RPMI8226 (cell line): ENCODE data around the gene SEMA4B.
"Not testable (repeated sequence)": the region's sequence is repeated elsewhere in the genome, so short reads cannot be mapped to it uniquely, and the experiment has no call there.

Source experiments
- DNase-seq: peaks from one replicate; pipeline ENCODE4 v3.0.0-alpha.2; 2015

Gene SEMA4B

DNA sequence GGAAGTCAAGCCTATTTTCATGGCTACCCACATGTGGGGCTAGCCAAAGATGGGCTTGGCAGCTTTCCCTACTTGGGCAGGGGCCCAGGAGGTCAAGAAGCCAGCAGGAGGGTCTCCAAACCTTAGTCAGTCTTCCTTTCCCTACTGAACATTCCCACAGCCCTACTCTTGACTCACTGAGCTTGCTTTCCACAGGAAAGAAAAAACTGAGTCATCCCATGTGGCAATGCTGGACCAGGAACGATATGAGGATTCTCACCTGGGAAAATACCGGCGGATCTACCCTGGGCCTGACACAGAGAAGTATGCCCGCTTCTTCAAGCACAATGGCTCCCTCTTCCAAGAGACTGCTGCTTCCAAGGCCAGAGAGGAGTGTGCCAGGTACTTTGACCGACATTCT, 60.7 kb downstream of the SEMA4B start:
- no peak for DNase-seq

DNA sequence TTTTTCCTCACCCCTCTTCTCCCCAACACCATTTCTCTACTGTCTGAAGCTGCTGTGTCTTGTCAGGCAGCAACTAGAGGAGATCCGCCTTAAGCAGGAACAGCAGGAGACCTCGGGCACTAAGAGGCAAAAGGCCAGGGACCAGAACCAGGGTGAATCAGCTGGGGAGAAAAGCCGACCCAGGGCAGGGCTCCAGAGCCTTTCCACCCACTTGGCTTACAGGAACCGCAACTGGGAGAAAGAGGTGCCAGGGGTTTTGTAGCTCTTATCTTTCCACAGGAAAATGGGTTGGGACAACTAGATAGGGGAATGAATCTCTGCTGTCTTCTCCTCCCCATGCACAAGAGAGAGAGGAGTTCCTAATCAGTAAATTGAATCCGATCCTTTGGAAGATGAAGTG, 61.3 kb downstream of the SEMA4B start:
- DNase-seq, result no peak

DNA sequence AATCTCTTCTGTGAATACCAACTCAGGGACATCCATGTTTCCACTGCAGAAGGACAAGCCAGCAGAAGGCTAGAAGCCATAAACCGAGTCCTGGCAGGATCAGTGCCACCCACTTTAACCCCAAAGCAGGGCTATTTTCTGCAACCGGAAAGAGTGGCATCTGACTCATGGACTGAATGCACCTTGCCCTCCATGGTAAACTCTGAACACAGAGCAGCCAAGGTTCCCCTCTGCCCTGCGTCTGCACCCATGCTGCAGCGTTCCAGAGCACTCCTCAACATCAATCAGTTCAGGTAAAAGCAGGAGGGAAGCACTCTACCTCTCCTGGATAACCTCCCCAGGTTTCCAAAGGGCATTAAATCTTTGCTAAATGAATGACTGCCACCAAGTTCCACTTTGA, 63.5 kb downstream of the SEMA4B start:
- DNase-seq, result peak; percentile 51

DNA sequence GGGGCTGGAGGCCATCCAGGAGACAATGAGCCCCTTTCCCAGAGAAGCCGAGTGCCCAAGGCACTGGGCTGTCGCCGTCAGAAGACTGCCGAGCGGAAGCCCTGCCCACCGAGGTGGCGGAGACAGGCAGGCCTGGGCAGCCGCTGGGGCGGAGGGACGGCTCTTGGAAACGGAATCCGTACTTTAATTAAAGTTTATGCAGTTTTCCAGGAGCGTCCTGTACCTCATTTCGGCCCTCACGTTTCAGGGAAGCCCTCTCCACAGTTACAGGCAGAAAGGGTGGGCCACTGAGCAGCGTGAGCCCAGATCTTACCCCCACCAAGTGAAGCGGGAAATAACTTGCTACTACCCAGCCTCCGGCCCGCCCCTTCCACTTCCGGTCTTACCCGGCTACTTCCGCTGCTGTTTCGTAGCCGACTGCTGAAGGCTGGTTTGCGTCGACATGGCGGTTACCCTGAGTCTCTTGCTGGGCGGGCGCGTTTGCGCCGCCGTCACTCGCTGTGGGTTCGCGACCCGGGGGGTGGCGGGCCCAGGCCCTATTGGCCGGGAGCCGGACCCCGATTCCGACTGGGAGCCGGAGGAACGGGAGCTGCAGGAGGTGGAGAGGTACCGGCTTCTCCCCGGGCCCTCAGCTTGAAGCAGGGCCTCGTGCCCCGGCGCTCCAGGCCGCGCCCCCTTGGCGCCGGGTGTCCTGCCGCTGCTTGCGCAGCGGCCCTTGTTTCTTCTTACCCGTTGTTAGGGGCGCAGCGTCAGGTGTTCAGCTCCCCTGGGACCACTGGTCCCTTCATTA, 64.3 kb downstream of the SEMA4B start, which contains the start of gene NGRN:
Gene NGRN, plus strand, starts transcription at position 402 of the 790 bp plus-strand sequence. Its CDS starts 41 bp downstream, at position 443.
- peak; percentile 96 for DNase-seq

DNA sequence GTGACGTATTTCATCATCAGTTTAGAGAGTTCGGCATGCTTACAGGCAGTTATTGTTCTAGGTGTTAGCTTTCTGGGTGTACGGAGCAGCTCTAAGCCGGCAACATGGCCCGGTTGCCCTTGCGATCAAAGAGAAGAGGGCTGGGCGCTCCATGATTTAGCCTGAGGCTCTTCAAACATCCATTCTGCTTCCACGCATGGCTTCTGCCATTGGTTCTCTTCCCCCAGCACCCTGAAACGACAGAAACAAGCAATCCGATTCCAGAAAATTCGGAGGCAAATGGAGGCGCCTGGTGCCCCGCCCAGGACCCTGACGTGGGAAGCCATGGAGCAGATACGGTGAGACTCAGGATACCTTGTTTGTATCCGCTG, 64.9 kb downstream of the SEMA4B start:
- no peak for DNase-seq

DNA sequence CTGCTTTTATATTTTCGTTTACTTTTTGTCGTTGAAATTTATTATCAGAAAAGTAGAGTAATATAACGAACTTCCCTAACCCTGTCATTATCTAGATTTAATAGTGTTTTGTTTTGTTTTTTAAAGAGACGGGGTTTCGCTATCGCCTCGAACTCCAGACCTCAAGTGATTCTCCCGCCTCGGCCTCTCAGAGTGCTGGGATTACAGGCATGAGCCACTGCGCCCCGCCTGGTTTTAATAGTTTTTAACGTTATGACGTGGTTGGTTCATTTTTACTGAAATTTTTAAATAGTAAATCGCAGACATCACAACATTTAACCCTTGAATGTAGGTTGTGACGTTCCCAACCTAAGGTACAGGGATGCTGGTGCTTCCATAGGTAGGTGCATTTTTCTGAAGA, 65.4 kb downstream of the SEMA4B start:
- peak; percentile 56 for DNase-seq

DNA sequence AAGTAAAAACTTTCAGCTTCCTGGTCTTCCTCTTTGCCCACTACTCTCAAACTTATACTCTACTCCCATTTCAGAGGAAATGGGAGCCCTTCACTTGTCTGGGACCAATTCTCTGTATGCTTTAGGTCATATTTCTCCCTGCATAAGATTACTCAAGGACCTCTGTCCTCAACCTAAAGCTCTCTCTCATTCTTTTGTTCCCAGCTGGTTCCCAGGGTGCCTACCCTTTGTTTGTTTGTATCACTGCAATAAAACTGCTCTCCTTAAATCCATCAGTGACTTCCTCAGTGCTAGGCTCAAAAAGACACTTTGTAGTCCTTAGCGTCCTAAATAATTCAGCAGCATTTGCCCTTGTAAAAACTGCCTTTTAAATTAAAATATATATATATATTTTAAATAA, 67.3 kb downstream of the SEMA4B start:
- DNase-seq, result no peak

DNA sequence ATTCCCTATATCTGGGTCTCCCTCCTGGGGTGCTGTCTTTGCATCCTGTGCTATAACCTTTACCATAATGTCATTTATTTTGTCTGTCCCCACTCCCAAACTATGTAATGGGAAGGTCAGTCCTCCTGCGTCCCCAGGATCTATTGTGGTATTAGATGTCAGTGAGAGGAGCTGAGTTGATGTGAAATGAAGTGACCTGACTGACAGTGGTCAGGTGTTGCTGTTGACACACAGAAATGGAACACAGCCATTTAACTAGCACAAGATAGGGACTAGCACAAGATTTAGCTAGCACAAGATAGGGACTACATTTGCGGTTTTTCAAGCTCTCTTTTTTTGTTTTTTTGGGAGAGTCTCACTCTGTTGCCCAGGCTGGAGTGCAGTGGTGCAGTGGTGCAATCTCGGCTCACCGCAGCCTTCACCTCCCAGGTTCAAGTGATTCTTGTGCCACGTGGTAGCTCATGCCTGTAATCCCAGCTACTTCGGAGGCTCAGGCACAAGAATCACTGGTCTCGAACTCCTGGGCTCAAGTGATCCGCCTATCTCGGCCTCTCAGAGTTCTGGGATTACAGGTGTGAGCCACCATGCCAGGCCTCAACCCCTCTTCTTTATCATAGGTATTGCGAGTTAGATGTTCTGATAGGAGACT, 69.5 kb downstream of the SEMA4B start:
- no peak for DNase-seq

DNA sequence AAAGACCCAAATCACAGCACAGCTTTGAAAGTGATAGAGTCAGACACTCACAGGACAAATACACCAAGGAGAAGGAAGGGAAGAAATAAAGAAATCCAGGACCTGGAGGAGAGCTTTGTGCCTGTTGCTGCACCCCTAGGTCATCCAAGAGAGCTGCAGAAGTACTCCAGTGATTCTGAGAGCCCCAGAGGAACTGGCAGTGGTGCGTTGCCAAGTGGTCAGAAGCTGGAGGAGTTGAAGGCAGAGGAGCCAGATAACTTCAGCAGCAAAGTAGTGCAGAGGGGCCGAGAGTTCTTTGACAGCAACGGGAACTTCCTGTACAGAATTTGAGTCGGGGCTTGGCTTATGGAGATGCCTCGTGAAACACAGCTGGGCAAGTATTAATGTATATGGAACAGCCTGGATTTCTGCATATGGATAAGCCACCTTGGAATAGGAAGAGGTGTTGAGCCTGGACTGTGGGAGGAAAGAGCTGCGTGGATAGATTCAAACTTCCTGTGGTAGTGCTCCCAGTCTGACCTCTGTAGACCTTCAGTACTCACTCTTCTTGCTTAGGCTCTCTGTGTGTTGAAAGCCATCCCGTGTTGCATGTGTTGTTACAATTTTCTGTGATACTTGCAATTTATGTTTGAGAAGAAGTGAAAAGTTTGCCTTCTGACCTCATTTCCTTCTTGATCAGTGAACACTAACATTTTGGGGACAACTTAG, 70.5 kb downstream of the SEMA4B start:
- DNase-seq, result no peak

DNA sequence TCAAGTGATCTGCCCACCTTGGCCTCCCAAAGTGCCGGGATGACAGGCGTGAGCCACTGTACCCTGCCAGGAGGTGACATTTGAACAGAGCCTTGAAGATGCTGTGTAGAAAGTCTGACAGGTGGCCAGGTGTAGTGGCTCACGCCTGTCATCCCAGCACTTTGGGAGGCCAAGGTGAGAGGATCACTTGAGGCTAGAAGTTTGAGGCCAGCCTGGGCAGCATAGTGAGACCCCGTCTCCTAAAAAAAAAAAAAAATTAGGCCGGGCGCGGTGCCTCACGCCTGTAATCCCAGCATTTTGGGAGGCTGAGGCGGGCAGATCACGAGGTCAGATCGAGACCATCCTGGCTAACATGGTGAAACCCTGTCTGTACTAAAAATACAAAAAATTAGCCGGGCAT, 77.3 kb downstream of the SEMA4B start:
- not testable (repeated sequence) for DNase-seq
